Activated CD4-positive, CD25-positive, alpha-beta regulatory T cell treated with anti-CD3 and anti-CD28 coated beads, Interleukin-2, amount 50 U/mL, for 72 hours (primary cell): Measurements from ENCODE around the gene MSL1.
"Not testable (repeated sequence)": the region's sequence is repeated elsewhere in the genome, so short reads cannot be mapped to it uniquely, and the experiment has no call there.

Experiments used
- DNase-seq: peaks from one replicate; pipeline ENCODE4 v3.0.0; 2021

Gene MSL1

DNA sequence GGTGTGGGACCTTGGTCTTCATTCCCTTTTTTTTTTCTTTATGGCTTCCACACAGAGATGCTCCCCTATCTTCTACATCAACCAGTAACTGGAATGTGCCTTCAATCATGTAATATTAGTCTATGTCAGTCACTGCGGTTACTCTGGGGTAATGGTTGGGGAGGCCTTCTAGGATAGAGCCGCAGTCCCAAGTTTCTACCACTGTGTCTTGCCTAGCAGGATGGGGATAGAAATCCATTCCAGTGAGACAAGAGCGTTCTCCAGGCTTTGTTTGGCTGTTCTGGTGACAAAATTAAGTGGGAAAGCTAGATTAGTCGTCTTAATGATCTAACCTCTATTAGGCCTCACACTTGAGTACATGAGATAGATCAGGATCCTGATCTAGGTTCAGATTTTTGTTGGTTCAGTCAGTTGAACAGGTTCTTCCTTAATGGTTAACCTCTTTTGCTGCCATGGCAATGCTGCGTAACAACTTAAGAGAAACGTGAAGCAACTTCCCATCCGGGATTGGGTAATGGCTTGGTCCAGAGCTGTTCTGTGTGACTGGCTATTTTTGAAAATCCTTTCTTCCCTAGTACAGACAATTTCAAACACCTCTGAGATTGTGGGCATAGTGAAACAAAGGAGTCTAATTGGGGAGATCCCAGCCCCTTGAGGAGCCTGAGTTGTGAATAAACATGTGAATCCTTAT lies 8.7 kb downstream of the MSL1 start:
- DNase-seq: no peak

DNA sequence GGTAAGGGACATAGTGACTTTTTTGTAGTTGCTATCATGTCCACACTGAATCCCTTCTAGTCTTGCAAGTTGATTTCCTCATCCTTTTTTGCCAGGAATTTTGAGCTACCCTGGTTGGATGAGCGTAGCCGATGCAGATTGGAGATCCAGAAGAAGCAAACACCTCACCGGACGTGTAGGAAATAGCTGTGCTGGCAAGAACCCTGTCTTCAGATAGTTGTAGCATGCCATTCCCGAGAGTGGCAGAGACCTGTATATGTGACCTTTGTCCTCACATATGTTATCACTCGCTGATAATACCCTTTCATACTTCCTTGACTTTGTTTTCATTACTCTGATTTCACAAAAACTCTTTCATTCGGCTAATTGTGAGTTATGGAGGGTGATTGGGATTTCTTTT lies 12.4 kb downstream of the MSL1 start:
- DNase-seq: no peak

GRCh38 chr17:40135817-40136216 lies 14.0 kb downstream of the MSL1 start:
- no peak for DNase-seq

DNA sequence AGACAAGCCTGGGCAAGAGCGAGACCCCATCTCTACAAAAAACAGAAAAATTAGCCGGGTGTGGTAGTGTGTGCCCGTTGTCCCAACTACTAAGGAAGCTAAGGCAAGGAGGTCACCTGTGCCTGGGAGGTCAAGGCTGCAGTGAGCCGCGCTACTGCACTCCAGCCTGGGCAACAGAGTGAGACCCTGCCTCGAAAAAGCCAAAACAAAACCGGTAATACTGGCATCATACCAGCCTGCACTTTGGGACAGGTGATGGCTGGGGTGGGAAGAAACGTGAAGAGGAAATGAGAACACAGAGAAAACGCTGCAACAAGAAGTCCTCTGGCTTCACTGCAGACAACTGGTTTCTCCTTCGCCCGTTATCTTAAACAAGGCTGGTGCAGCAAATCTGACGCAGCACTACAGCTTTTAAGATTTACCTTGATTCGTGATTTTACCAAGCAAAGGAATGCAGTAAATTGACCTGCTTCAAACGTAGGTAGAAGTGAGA lies 17.8 kb downstream of the MSL1 start:
- peak; percentile 34 for DNase-seq

DNA sequence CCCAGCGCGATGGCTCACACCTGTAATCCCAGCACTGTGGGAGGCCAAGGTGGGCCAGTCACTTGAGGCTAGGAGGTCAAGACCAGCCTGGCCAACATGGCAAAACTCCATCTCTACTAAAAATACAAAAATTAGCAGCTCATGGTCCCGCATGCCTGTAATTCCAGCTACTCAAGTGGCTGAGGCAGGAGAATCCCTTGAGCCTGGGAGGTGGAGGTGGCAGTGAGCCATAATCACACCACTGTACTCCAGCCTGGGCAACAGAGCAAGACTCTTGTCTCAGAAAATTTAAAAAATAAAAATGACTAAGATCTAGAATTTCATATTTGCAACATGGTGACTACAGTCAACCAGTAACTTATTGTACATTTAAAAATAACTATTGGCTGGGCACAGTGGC lies 21.4 kb downstream of the MSL1 start:
- DNase-seq: not testable (repeated sequence)

DNA sequence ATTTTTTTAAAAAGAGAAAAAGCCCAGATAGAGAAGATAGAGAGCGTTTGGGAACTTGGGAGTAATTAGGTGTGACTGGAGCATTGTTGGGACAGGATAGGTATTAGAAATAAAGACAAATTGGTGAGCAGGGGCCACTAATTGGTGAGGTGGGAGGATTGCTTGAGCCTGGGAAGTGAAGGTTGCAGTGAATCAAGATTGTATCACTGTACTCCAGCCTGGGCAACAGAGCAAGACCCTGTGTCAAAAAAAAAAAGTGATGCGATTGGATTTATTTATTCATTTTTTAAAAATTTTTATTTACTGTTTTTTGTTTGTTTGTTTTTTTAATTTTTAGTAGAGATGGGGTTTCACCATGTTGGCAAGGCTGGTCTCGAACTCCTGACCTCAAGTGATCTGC lies 23.7 kb downstream of the MSL1 start:
- DNase-seq: no peak

- no peak for DNase-seq
Measured at GRCh38 chr17:40148527-40148926, 26.8 kb downstream of the MSL1 start.

DNA sequence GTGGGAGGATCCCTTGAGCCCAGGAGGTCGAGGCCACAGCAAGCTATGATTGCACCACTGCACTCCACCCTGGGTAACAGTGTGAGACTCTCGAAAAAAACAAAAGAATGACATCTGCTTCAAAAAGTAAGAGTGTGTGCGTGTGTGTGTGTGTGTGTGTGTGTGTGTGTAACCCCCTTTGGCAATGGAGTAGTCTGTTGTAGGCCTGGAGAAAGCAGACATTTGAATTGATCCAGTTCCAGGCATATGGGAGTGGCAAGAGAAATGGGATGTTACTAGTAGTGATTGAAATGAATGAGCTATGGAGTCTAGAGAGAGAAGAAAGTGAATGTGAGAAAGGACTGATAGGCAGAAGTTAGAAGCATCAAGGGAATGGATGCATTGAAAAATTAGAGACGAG lies 28.5 kb downstream of the MSL1 start:
- no peak for DNase-seq

DNA sequence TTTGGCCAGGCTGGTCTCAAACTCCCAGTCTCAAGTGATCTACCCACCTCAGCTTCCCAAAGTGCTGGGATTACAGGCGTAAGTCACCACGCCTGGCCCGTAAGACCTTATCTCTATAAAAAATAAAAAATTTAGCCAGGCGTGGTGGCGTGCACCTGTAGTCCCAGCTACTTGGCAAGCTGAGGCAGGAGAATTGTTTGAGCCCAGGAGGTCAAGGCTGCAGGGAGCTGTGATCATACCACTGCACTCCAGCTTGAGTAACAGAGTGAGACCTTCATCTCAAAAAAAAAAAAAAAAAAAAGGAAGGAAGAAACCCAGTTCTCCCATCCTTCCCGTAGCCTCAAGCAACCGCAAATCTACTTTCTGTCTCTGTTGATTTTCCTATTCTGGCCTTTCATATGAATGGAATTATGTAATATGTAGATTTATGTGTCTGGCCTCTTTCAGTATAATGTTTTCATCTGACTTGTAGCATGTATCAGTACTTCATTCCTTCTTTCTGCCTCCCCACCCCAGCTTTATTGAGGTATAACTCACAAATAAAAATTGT lies 29.7 kb downstream of the MSL1 start:
- DNase-seq: no peak

GRCh38 chr17:40153603-40154236 lies 31.9 kb downstream of the MSL1 start:
- DNase-seq: no peak

DNA sequence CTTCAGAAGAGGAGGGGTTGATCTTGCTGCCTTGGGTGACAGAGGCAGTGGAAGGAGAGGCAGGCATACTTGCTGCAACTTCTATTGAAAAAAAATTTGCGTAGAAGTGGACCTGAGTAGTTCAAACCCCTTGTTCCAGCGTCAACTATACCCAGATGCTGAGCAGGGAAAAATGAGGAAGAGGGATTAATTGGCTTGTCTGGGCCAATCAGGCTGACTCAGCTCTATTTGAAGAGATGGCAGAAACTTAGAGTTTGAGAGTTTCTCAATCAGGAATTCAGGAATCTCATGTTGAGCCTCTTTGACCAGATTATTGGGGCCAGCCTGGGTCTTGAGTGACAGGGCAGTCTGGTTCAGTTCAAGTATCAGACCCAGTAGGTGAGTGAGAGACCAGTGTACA lies 36.2 kb downstream of the MSL1 start:
- DNase-seq: no peak

GRCh38 chr17:40158438-40159013 lies 36.8 kb downstream of the MSL1 start:
- no peak for DNase-seq

DNA sequence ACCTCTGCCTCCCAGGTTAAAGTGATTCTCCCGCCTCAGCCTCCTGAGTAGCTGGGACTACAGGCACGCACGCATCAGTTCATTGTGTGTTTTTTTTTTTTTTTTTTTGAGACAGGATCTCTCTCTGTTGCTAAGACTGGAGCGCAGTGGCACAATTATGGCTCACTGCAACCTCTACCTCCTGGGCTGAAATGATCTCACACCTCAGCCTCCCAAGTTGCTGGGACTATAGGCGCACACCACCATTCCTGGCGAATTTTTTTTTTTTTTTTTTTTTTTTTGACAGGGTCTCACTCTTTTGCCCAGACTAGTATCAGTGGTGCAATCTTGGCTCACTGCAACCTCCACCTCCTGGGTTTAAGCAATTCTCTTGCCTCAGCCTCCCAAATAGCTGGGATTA lies 37.7 kb downstream of the MSL1 start:
- DNase-seq: no peak

- DNase-seq: no peak
Measured at GRCh38 chr17:40167685-40168261, 46.0 kb downstream of the MSL1 start.

GRCh38 chr17:40168262-40168832 lies 46.6 kb downstream of the MSL1 start:
- no peak for DNase-seq

GRCh38 chr17:40170325-40170724 lies 48.6 kb downstream of the MSL1 start:
- DNase-seq: no peak

DNA sequence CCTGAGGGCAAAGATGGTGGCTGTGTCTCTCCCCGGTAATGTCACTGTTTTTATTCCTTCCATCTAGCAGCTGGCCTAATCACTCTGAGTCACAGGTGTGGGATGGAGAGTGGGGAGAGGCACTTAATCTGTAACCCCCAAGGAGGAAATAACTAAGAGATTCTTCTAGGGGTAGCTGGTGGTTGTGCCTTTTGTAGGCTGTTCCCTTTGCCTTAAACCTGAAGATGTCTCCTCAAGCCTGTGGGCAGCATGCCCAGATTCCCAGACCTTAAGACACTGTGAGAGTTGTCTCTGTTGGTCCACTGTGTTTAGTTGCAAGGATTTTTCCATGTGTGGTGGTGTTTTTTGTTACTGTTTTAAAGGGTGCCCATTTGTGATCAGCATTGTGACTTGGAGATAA lies 50.0 kb downstream of the MSL1 start:
- no peak for DNase-seq

GRCh38 chr17:40173091-40173777 lies 51.5 kb downstream of the MSL1 start:
- no peak for DNase-seq

GRCh38 chr17:40173778-40174135 lies 52.0 kb downstream of the MSL1 start:
- DNase-seq: no peak

- no peak for DNase-seq
Measured at GRCh38 chr17:40174514-40174913, 52.7 kb downstream of the MSL1 start.

- no peak for DNase-seq
Measured at GRCh38 chr17:40175928-40176753, 54.4 kb downstream of the MSL1 start.

GRCh38 chr17:40176754-40177110 lies 55.0 kb downstream of the MSL1 start:
- no peak for DNase-seq
